Endodermal cell (in vitro differentiated cells): ENCODE measurements around the gene ATXN7L3. TPM values are rescaled to one million over a fixed set of nuclear protein-coding genes. Genes with fewer than 3 reads are reported as not detected.
"Not testable (repeated sequence)": the region's sequence is repeated elsewhere in the genome, so short reads cannot be mapped to it uniquely, and the experiment has no call there.

Experiments used
- DNase-seq: peaks from one replicate; pipeline ENCODE4 v3.0.0-alpha.2; 2017
- H3K27ac ChIP-seq: 2 replicates; pipeline ENCODE4 v1.5.1; 2013; ENCODE audit warnings: mild to moderate bottlenecking, low read depth, low read length, moderate library complexity
- H3K27me3 ChIP-seq: 2 replicates; pipeline ENCODE4 v1.6.1; 2013; ENCODE audit warnings: mild to moderate bottlenecking, low read length, moderate library complexity; ENCODE audit not compliant: insufficient read depth, control insufficient read depth, poor library complexity, severe bottlenecking
- H3K36me3 ChIP-seq: 2 replicates; pipeline ENCODE4 v1.7.0; 2013; ENCODE audit warnings: mild to moderate bottlenecking, low read length, moderate library complexity; ENCODE audit not compliant: control insufficient read depth, insufficient read depth
- H3K4me1 ChIP-seq: one replicate; pipeline ENCODE4 v1.7.0; 2013; ENCODE audit warnings: low read length; ENCODE audit not compliant: control insufficient read depth, insufficient read depth
- H3K4me3 ChIP-seq: 2 replicates; pipeline ENCODE4 v1.5.1; 2013; ENCODE audit warnings: mild to moderate bottlenecking, low read length, moderate library complexity
- H3K9ac ChIP-seq: 2 replicates; pipeline ENCODE4 v1.6.1; 2013; ENCODE audit warnings: mild to moderate bottlenecking, low read length, moderate library complexity; ENCODE audit not compliant: poor library complexity, severe bottlenecking; ENCODE audit errors: extremely low read depth
- H3K9me3 ChIP-seq: 2 replicates; pipeline ENCODE4 v1.6.1; 2013; ENCODE audit warnings: mild to moderate bottlenecking, low read length, moderate library complexity; ENCODE audit not compliant: control insufficient read depth
- H3K27ac Mint-ChIP-seq: 2 replicates; pipeline ENCODE4 v1.8.0; 2020; ENCODE audit warnings: mixed read lengths
- H3K27me3 Mint-ChIP-seq: 2 replicates; pipeline ENCODE4 v1.8.0; 2021; ENCODE audit warnings: mild to moderate bottlenecking, mixed read lengths; ENCODE audit not compliant: insufficient read depth
- H3K36me3 Mint-ChIP-seq: 2 replicates; pipeline ENCODE4 v1.8.0; 2020; ENCODE audit warnings: low read depth, mixed read lengths
- H3K4me1 Mint-ChIP-seq: 2 replicates; pipeline ENCODE4 v1.8.0; 2020; ENCODE audit warnings: mixed read lengths
- H3K4me3 Mint-ChIP-seq: 2 replicates; pipeline ENCODE4 v1.8.0; 2020; ENCODE audit warnings: mild to moderate bottlenecking, moderate library complexity, mixed read lengths
- H3K9me3 Mint-ChIP-seq: 2 replicates; pipeline ENCODE4 v1.8.0; 2020; ENCODE audit warnings: mild to moderate bottlenecking, mixed read lengths
- CTCF ChIP-seq: fragments of 200-600 bp; sonication (generic); conservative IDR thresholded peaks from 2 replicates; pipeline ENCODE4 v1.5.0; 2021; ENCODE audit warnings: antibody characterized with exemption, mild to moderate bottlenecking
- WGBS, 2 experiments: methylation state at CpG; one replicate each; pipeline versions ENCODE4 v1.1.5 to v1.1.7; 2013; ENCODE audit warnings: missing lambda C conversion rate in 2 of 2, mixed read lengths in 1 of 2; ENCODE audit not compliant: insufficient coverage in 1 of 2, insufficient read length in 1 of 2; 5-methylcytosine and 5-hydroxymethylcytosine counted together
- microRNA-seq: library from miRNA; unstranded; fragments of <30 nt; microRNA quantifications from one replicate; pipeline ENCODE4 v1.2.0, GENCODE V29; 2020; ENCODE audit warnings: borderline microRNAs expressed
- total RNA-seq, 2 donors: library from RNA; stranded (reverse); fragmentation: NEBNext Ultra II Directional in 1 of 2; extraction: Animal tissue kit (Norgen Biotek cat#: 25700) in 1 of 2; gene quantifications; 2 replicates in 1 of 2; 3 replicates in 1 of 2; pipeline ENCODE4 v1.2.1, GENCODE V29; 2021

Gene ATXN7L3
- total RNA-seq, 2 donors from 2014 or later, result 118 to 144 TPM

GRCh38 chr17:44146375-44147346 is 53.0 kb downstream of the ATXN7L3 start:
- no peak for TF ChIP-seq CTCF
- DNase-seq, result no peak
- no peaks in the 10 kb centered on the region for H3K27me3 ChIP-seq
- H3K27me3 Mint-ChIP-seq, result no peaks in the 10 kb centered on the region
- WGBS, 2 experiments, result 67 to 77% methylated on average over 1 to 2 of the region's 2 CpGs
- peaks cover 33% of the 10 kb centered on the region for H3K36me3 ChIP-seq
- H3K4me3 ChIP-seq, result peak overlapping the region; percentile 39
- H3K27ac ChIP-seq, result peak overlapping the region; percentile 52
- peak overlapping the region; percentile 72 for H3K9ac ChIP-seq
- peaks cover 25% of the 10 kb centered on the region for H3K4me1 ChIP-seq
- H3K9me3 ChIP-seq, result no peaks in the 10 kb centered on the region
- H3K36me3 Mint-ChIP-seq, result peaks cover 35% of the 10 kb centered on the region
- peak overlapping the region; percentile 90 for H3K27ac Mint-ChIP-seq
- H3K4me1 Mint-ChIP-seq, result peaks cover 44% of the 10 kb centered on the region
- H3K4me3 Mint-ChIP-seq, result no peak overlapping the region
- no peaks in the 10 kb centered on the region for H3K9me3 Mint-ChIP-seq

GRCh38 chr17:44144966-44145739 is 54.5 kb downstream of the ATXN7L3 start:
- Mint-ChIP-seq H3K27me3 (no peaks in the 10 kb centered on the region), H3K4me3 (no peak overlapping the region)

GRCh38 chr17:44143921-44144320 is 55.8 kb downstream of the ATXN7L3 start:
- H3K27me3 ChIP-seq, H3K9me3 Mint-ChIP-seq, H3K9ac ChIP-seq, H3K4me3 Mint-ChIP-seq, DNase-seq, H3K27me3 Mint-ChIP-seq, H3K27ac ChIP-seq, H3K9me3 ChIP-seq, H3K4me3 ChIP-seq: not testable (repeated sequence)
- Mint-ChIP-seq H3K27ac (peak overlapping the region; percentile 64), H3K36me3 (peaks cover 22% of the 10 kb centered on the region), H3K4me1 (peaks cover 30% of the 10 kb centered on the region)
- Histone ChIP-seq H3K4me1 (peaks cover 17% of the 10 kb centered on the region), H3K36me3 (peaks cover 20% of the 10 kb centered on the region)
- 89 to 100% methylated on average over 6 to 8 of the region's 8 CpGs for WGBS, 2 experiments

More at GRCh38 chr17:44144966-44145739, 54.5 kb downstream of the ATXN7L3 start:
- Mint-ChIP-seq H3K9me3 (no peaks in the 10 kb centered on the region), H3K36me3 (peaks cover 29% of the 10 kb centered on the region), H3K27ac (peak overlapping the region; percentile 90), H3K4me1 (peaks cover 34% of the 10 kb centered on the region)
- H3K4me3 ChIP-seq, result no peak overlapping the region
- peak; percentile 62 for DNase-seq
- H3K36me3 ChIP-seq, result peaks cover 29% of the 10 kb centered on the region
- no peak for TF ChIP-seq CTCF
- no peaks in the 10 kb centered on the region for H3K27me3 ChIP-seq
- no peaks in the 10 kb centered on the region for H3K9me3 ChIP-seq
- H3K27ac ChIP-seq, result no peak overlapping the region
- WGBS, 2 experiments, result 63 to 76% methylated on average over 4 to 6 of the region's 7 CpGs
- peaks cover 17% of the 10 kb centered on the region for H3K4me1 ChIP-seq
- H3K9ac ChIP-seq, result peak overlapping the region; percentile 72

Small RNA genes within 50 kb of the gene (microRNA-seq; reads per million reads assigned to microRNA genes)
- not detected for gene MIR6782

Other genes with a start within 250 kb of the ATXN7L3 start
- 1 to 10 TPM; 1.3 to 1.4 TPM for gene PYY, start 245.9 kb downstream of the ATXN7L3 start, total RNA-seq
- gene NAGS, start 195.3 kb downstream of the ATXN7L3 start, total RNA-seq, result 1 to 10 TPM; 1.4 to 2.1 TPM
- gene TMEM101, start 184.9 kb downstream of the ATXN7L3 start, total RNA-seq, result 10 to 100 TPM; 27.2 to 27.7 TPM
- gene LSM12, start 133.2 kb downstream of the ATXN7L3 start, total RNA-seq, result 100 to 1,000 TPM in 1 of 2 donors, 10 to 100 TPM in 1; 97.7 to 102 TPM
- gene G6PC3, start 129.1 kb downstream of the ATXN7L3 start, total RNA-seq, result 100 to 1,000 TPM in 1 of 2 donors, 10 to 100 TPM in 1; 88.8 to 129 TPM
- 10 to 100 TPM; 36.9 to 64.6 TPM for gene HDAC5, start 76.2 kb downstream of the ATXN7L3 start, total RNA-seq
- 10 to 100 TPM; 20.9 to 23.4 TPM for gene HROB, start 58.0 kb downstream of the ATXN7L3 start, total RNA-seq
- under 1 TPM in 1 of 2 donors, not detected in 1; 0.53 TPM for gene ASB16, start 29.2 kb downstream of the ATXN7L3 start, total RNA-seq
- gene TMUB2, start 12.9 kb downstream of the ATXN7L3 start, total RNA-seq, result 10 to 100 TPM; 28.8 to 33.1 TPM
- 10 to 100 TPM; 62.0 to 89.9 TPM for gene UBTF, start 19.8 kb upstream of the ATXN7L3 start, total RNA-seq
- under 1 TPM in 1 of 2 donors, not detected in 1; 0.04 TPM for gene SLC4A1, start 68.3 kb upstream of the ATXN7L3 start, total RNA-seq
- gene RUNDC3A, start 108.7 kb upstream of the ATXN7L3 start, total RNA-seq, result 1 to 10 TPM; 1.0 to 2.1 TPM
- 100 to 1,000 TPM; 191 to 201 TPM for gene SLC25A39, start 124.9 kb upstream of the ATXN7L3 start, total RNA-seq
- 100 to 1,000 TPM; 178 to 205 TPM for gene GRN, start 145.4 kb upstream of the ATXN7L3 start, total RNA-seq
- gene FAM171A2, start 164.0 kb upstream of the ATXN7L3 start, total RNA-seq, result 10 to 100 TPM; 45.7 to 51.9 TPM
- gene ITGA2B, start 189.8 kb upstream of the ATXN7L3 start, total RNA-seq, result 1 to 10 TPM; 5.2 to 8.5 TPM